Central memory CD4-positive, alpha-beta T cell (primary cell): ENCODE measurements around the gene FGF21.
"Not testable (repeated sequence)": the region's sequence is repeated elsewhere in the genome, so short reads cannot be mapped to it uniquely, and the experiment has no call there.

Experiments used
- DNase-seq: peaks from one replicate; pipeline ENCODE4 v3.0.0; 2022

The FGF21 gene

GRCh38 chr19:48752496-48753365 lies 2.6 kb upstream of the FGF21 start, which contains the start of gene FUT1:
FUT1 (minus strand) TSS chr19:48752641; CDS start chr19:48751281, 1,360 bp downstream.
- DNase-seq, result peak; percentile 20

DNA sequence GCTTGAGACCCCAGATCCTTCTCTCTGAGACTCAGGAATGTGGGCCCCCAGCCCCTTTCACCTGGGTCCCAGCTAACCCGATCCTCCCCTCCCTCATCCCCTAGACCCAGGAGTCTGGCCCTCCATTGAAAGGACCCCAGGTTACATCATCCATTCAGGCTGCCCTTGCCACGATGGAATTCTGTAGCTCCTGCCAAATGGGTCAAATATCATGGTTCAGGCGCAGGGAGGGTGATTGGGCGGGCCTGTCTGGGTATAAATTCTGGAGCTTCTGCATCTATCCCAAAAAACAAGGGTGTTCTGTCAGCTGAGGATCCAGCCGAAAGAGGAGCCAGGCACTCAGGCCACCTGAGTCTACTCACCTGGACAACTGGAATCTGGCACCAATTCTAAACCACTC lies 463 bp downstream of the FGF21 start:
- DNase-seq, result no peak

DNA sequence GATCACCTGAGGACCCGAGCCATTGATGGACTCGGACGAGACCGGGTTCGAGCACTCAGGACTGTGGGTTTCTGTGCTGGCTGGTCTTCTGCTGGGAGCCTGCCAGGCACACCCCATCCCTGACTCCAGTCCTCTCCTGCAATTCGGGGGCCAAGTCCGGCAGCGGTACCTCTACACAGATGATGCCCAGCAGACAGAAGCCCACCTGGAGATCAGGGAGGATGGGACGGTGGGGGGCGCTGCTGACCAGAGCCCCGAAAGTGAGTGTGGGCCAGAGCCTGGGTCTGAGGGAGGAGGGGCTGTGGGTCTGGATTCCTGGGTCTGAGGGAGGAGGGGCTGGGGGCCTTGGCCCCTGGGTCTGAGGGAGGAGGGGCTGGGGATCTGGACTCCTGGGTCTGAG lies 888 bp downstream of the FGF21 start:
- no peak for DNase-seq

DNA sequence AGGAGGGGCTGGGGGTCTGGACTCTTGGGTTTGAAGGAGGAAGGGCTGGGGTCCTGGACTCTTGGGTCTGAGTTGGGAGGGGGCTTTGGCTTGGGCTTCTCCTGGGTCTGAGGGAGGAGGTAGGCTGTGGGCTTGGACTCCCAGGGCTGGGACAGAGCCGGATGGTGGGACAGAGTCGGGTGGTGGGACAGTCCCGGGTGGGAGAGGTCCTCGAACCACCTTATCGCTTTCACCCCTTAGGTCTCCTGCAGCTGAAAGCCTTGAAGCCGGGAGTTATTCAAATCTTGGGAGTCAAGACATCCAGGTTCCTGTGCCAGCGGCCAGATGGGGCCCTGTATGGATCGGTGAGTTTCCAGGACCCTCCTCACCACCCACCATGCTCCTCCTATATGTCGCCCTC lies 1.4 kb downstream of the FGF21 start:
- DNase-seq, result no peak

DNA sequence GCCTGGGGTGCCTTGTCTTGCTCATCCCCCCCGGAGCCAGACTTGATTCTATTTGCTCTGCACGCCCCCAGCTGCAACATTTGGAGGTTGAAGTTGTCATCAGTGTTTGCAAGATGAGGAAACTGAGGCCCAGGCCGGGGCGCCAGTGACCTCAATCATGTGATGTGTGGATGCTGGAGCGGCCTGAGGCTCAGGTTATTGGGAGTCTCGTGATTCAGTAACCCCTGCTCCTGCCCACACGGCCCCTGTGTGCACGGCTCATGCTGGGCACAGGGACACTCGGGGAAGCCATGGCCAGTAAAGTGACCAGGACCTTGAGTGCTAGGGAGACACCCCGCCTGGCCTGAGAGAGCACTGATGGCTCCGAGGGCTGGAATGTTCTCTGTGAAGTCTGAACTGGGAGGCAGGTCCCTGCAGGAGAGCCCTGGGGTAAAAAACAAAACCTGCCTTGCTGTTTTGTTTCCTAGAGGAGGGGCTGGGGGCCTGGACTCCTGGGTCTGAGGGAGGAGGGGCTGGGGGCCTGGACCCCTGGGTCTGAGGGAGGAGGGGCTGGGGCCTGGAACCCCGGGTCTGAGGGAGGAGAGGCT lies 1.9 kb downstream of the FGF21 start:
- no peak for DNase-seq

DNA sequence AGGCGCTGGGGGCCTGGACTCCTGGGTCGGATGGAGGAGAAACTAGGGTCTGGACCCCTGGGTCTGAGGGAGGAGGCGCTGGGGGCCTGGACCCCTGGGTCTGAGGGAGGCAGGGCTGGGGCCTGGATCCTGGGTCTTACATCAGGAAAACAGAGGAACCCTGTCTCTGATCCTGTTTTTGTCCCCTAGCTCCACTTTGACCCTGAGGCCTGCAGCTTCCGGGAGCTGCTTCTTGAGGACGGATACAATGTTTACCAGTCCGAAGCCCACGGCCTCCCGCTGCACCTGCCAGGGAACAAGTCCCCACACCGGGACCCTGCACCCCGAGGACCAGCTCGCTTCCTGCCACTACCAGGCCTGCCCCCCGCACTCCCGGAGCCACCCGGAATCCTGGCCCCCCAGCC lies 2.4 kb downstream of the FGF21 start:
- no peak for DNase-seq

DNA sequence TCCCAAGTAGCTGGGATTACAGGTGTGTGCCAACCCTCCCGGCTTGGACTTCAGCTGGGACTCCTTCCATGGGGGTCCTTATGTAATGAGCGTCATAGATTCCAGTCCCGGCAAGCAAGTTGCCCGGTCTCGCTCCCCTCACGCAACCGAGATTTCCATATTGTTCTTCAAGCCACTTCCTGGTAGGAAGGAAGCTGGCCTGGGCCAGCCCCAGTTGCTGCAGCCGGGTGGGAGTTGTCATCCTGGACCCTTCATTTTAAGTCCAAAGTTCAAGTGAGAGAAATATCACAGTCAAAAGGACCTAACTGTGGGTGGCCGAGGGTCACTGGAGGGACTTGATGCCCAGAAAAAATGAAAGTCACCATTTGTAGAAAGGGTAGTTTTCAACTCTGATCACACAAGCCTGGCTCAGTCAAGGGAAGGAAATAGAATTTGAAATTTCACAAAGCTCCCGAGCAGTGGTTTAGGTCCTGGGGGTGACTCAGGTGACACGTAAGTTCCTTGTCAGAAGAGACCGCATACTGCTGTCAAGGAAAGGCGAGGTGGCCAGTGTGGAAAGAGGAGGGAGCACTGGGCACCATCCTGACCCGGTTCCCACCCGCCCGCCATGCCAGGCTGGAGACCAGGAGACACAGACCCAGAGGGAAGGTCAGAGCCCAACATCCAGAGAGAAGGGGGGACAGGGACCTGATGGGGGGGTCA lies 5.3 kb downstream of the FGF21 start:
- DNase-seq, result no peak

- not testable (repeated sequence) for DNase-seq
These were observed 10.5 kb downstream of the FGF21 start for GRCh38 chr19:48765816-48766215.

- not testable (repeated sequence) for DNase-seq
These were observed 12.9 kb downstream of the FGF21 start for GRCh38 chr19:48768171-48768753.

DNA sequence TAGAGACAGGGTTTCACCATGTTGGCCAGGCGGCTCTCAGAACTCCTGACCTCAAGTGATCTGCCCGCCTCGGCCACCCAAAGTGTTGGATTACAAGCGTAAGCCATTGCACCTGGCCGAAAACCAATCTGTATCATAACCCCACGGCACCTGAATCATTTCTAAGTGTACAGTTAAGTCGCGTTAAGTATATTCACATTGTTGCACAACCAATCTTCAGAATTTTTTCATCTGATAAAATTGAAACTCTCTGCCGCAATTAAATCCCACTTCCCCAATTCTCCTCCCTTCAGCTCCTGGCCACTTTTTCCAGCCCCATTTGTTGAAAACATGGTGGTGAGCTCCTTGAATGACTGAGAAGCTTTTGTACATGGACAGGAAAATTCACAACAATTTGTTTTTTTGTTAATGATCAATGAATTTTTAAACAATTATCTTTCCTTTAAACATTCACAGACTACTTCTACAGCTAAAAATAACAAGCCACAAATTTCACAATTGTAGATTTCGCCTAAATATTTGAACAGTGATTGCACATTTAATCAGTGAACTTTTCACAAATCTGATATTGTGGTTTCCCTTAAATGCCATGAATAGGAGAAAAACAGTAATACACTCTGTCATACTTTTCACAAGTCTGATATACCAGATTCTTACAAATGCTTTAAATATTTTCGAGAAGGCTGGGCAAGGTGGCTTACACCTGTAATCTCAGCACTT lies 13.8 kb downstream of the FGF21 start:
- DNase-seq, result no peak

DNA sequence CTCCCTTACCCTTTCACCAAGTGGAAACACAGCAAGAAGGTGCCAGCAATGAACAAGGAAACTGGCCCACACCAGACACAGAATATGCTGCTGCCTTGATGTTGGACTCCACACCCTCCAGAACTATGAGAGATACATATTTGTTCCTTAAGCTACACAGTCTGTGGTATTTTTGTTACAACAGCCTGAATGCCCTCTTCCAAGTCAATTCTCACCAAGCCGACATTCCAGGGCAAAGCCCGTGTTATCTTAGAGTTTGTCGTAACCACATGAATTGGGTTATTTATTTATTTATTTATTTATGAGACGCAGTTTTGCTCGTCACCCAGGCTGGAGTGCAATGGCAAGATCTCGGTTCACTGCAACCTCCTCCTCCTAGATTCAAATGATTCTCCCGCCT lies 14.9 kb downstream of the FGF21 start:
- no peak for DNase-seq

DNA sequence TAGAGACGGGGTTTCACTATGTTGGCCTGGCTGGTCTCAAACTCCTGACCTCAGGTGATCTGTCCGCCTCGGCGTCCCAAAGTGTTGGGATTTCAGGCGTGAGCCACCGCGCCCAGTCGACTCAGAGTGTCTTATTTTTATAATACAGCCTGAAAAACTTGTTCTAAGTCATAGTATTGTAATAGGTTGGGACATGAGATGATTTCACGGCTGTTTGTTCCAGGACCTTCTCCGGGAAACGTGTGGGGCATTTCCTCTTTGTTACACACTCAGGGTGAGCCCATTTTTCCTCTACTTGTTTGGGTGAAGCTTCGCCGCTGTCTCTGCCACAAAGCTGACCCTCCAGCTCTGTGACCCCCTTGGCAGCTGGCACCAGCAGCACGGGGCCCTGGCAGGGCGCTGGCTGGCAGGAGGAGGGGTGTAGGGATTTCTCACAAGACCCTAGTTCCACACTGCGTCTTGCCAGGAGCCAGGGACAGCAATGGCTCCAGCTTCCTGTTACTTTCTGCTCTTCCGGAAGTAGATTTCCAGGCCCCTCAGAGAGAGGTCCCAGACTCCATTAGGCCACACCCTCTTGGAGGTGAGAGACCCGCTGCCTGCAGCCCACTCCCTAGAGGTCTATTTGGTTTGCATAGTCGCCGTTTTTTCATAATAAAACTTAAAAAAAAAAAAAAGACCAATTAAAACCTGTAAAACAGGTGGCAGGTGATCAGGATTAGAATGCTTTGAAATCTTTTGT lies 15.6 kb downstream of the FGF21 start:
- no peak for DNase-seq

DNA sequence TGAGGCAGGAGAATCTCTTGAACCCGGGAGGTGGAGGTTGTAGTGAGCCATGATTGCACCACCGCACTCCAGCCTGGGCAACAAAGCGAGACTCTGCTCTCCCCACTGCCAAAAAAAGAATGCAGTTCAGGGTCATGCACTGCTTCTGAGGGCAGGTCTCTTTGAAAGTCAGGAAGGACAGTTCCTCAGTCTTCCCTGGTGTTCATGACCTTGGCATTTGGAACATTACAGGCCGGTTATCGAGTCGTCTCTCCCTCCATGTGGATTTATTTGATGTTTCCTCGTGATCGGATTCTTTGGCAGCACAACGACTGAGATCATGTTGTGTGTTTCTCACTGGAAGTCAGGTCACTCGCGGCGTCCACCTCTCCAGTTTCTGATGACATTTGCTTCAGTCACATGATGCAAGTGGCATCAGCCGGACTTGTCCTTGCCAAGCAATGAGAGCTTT lies 17.2 kb downstream of the FGF21 start:
- no peak for DNase-seq

GRCh38 chr19:48777139-48777538 lies 21.8 kb downstream of the FGF21 start:
- no peak for DNase-seq

DNA sequence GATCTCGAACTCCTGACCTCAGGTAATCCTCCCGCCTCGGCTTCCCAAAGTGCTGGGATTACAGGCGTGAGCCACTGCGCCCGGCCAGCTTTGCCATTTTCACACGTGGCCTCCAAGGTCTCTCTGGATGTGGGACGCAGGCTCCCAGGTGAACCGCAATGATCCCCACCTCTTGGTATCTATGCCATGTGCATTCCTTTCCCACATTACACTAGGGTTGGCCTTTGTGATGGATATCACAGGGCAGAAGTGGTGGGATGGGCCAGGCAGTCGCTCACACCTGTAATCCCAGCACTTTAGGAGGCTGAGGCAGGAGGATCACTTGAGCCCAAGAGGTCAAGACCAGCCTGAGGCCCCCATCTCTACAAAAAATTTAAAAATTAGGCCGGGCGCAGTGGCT lies 22.4 kb downstream of the FGF21 start:
- DNase-seq, result no peak

GRCh38 chr19:48779636-48780035 lies 24.3 kb downstream of the FGF21 start:
- no peak for DNase-seq

DNA sequence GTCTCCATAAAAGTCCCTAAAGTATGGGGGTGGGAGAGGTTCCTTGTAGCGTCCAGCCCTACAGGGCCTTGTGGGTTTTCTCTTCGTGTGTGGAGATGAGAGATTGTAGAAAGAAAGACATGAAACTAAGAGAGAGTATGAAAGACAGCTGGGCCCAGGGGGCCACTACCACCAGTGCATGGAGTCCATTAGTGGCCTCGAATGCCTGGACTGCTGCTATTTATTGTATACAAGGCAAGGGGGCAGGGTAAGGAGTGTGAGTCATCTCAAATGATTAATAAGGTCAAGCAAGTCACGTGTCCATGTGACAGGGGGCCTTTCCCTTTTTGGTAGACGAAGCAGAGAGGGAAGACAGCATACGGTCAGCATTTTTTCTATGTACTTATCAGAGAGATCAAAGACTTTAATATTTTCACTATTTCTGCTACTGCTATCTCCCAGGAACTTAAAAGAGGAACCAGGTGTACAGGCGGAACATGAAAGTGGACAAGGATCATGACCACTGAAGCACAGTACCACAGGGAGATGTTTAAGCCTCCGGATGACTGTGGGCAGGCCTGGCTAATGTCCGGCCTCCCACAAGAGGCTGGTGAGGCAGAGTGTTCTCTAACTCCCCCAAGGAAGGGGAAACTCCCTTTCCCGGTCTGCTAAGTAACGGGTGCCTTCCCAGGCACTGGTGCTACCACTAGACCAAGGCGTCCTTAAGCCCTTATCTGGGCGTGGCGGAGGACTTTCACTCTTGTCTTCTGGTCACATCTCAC lies 25.5 kb downstream of the FGF21 start:
- no peak for DNase-seq

GRCh38 chr19:48784527-48784926 lies 29.2 kb downstream of the FGF21 start:
- no peak for DNase-seq

GRCh38 chr19:48786422-48786821 lies 31.1 kb downstream of the FGF21 start:
- not testable (repeated sequence) for DNase-seq

GRCh38 chr19:48787331-48787730 lies 32.0 kb downstream of the FGF21 start:
- not testable (repeated sequence) for DNase-seq

DNA sequence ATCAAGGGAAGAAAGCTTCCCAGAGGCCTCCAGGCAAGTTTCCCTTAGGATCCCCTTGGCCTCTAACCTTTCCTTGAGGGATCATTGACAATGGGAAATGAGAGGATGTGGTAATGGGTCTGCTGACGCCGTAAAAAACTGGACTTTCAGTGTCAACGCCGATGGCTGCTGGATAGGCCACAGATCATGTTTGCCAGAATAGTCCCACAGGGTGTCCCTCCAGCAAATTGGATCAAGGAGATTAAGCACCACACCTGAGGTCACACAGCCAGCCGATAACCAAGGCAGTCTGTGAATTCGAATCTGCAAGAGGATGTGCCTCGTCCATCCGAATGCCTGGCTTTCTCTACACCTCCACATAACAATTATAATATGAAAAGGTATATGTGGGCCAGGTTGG lies 37.9 kb downstream of the FGF21 start:
- DNase-seq, result no peak
